ENCODE results near the gene ZSWIM6. TPM values are rescaled to one million over a fixed set of nuclear protein-coding genes. Genes with fewer than 3 reads are reported as not detected.

Gene ZSWIM6
- total and polyA plus RNA-seq, 2 of the 4 experiments (the other 2 are of a cell fraction) = 10.8 to 14.1 TPM

DNA sequence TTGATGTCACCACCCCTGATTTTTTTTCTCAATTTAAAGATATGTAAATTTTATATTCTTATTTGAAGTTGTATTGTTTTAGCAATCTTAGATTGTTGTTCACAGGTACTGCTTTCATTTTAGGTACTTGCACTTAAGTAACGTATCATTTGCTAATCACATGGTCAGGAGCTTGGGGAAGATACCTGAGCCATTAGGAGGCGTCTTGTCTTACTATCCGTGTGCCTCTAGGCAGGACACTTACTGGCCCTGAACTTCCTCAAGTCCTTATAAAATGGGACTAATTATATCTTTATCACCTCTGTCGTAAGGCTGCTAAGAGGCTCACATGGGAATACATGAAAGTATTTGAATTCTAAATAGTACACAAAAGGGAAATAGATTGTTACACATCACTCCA lies 18.5 kb downstream of the ZSWIM6 start:
- DNase-seq = no peak
- in situ Hi-C loops (cut with MboI; ENCODE audit: low sequenced_read_pairs) (no loop called here), intact Hi-C loops (cut with micrococcal nuclease) (loop anchor here (5.0 kb wide), 1 partner anchor 307 kb away; no protein-coding TSS in a partner anchor), dilution Hi-C loops (cut with HindIII; ENCODE audit: low sequenced_read_pairs, unreplicated experiment) (no loop called here)
- Histone ChIP-seq H3K18ac (ENCODE audit: low read depth, low read length) (no peak overlapping the region), H3K36me3 (ENCODE audit: control insufficient read depth, insufficient read depth, low read length) (no peaks in the 10 kb centered on the region), H4K20me1 (ENCODE audit: insufficient read depth, low read length) (peaks cover 88% of the 10 kb centered on the region), H2BK5ac (ENCODE audit: low read depth, low read length, poor library complexity, severe bottlenecking) (no peak overlapping the region), H4K8ac (ENCODE audit: low read depth in 2 of 2, low read length in 2 of 2) (no peak overlapping the region), H3K9ac (ENCODE audit: low read depth, low read length) (no peak overlapping the region), H3K4me3 (ENCODE audit: insufficient read depth, low read depth, low read length) (no peak overlapping the region), H4K5ac (ENCODE audit: low read depth, low read length) (no peak overlapping the region), H2BK15ac (ENCODE audit: low read depth, low read length) (no peak overlapping the region), H2BK20ac (ENCODE audit: low read depth, low read length) (no peak overlapping the region), H3K4ac (ENCODE audit: low read depth, low read length) (no peak overlapping the region), H3K4me1 (ENCODE audit: control insufficient read depth, insufficient read depth, low read length) (peaks cover 10% of the 10 kb centered on the region), H3K14ac (replicated peaks; ENCODE audit: low read depth, low read length) (no peak overlapping the region), H3K27me3 (ENCODE audit: control insufficient read depth, insufficient read depth, low read length) (no peaks in the 10 kb centered on the region), H2AK5ac (ENCODE audit: low read depth, low read length) (no peak overlapping the region), H3K79me1 (ENCODE audit: low read depth in 1 of 2, low read length in 2 of 2) (peaks cover 29 to 63% of the 10 kb centered on the region in 2 experiments), H2BK120ac (ENCODE audit: low read depth, low read length) (no peak overlapping the region), H3K23ac (ENCODE audit: low read depth, low read length) (no peak overlapping the region), H3K27ac (ENCODE audit: insufficient read depth, low read length) (no peak overlapping the region), H3K9me1 (ENCODE audit: insufficient read depth, low read length) (peaks cover 24% of the 10 kb centered on the region), H3K4me2 (ENCODE audit: low read depth, low read length) (no peak overlapping the region), H3K56ac (ENCODE audit: extremely low read depth, insufficient read depth, low read length) (no peak overlapping the region), H4K91ac (ENCODE audit: insufficient read depth, low read depth, low read length) (no peak overlapping the region), H3K9me3 (ENCODE audit: control insufficient read depth, insufficient read depth, low read length) (no peaks in the 10 kb centered on the region), H2AK9ac (replicated peaks; ENCODE audit: low read depth, low read length, poor library complexity) (no peak overlapping the region), H2AFZ (replicated peaks; ENCODE audit: low read length, poor library complexity) (no peak overlapping the region)
- no TSS peak for BruUV-seq (replicated peaks)
- TF ChIP-seq MAFK (IDR thresholded peaks at IDR 0.05; ENCODE audit: low read depth, low read length) (no peak), BHLHE40 (IDR thresholded peaks at IDR 0.05; ENCODE audit: low read depth, low read length) (no peak), MXI1 (IDR thresholded peaks at IDR 0.05; ENCODE audit: borderline replicate concordance, low read depth, low read length) (no peak), RCOR1 (IDR thresholded peaks at IDR 0.05; ENCODE audit: insufficient replicate concordance, low read length) (no peak), NFE2L2 (IDR thresholded peaks at IDR 0.05; ENCODE audit: low read depth, low read length) (no peak), CEBPB (IDR thresholded peaks at IDR 0.05; ENCODE audit: low read depth, low read length) (no peak)
- TF ChIP-seq, protein P1, sequence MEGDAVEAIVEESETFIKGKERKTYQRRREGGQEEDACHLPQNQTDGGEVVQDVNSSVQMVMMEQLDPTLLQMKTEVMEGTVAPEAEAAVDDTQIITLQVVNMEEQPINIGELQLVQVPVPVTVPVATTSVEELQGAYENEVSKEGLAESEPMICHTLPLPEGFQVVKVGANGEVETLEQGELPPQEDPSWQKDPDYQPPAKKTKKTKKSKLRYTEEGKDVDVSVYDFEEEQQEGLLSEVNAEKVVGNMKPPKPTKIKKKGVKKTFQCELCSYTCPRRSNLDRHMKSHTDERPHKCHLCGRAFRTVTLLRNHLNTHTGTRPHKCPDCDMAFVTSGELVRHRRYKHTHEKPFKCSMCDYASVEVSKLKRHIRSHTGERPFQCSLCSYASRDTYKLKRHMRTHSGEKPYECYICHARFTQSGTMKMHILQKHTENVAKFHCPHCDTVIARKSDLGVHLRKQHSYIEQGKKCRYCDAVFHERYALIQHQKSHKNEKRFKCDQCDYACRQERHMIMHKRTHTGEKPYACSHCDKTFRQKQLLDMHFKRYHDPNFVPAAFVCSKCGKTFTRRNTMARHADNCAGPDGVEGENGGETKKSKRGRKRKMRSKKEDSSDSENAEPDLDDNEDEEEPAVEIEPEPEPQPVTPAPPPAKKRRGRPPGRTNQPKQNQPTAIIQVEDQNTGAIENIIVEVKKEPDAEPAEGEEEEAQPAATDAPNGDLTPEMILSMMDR (conservative IDR thresholded peaks at IDR 0.05; ENCODE audit: low read depth, low read length) = no peak
- ATAC-seq (ENCODE audit: low read depth) = no peak
- ChIA-PET CTCF (no interaction called here), POLR2A (ENCODE audit: unreplicated experiment) (interaction anchor here (0.6 kb wide), 1 partner anchor 32 kb away, joined by 3 read pairs; no protein-coding TSS in a partner anchor)
- WGBS, 2 experiments (ENCODE audit: extremely low coverage in 2 of 2, insufficient read length in 1 of 2) = 100% methylated on average over 2 of the region's 4 CpGs; no CpG with 5 or more reads in 1 of the 2 experiments
